GM18520 (cell line): ENCODE results near the gene CD151.

Experiments
- ATAC-seq: cut with Tn5 transposase; IDR thresholded peaks from one replicate; pipeline ENCODE4 v1.9.1; 2021; ENCODE audit not compliant: unreplicated experiment

CD151 gene

GRCh38 chr11:841981-842369 lies 9.2 kb downstream of the CD151 start:
- ATAC-seq: no peak

GRCh38 chr11:842370-843002 lies 9.7 kb downstream of the CD151 start, which contains the start of the genes POLR2L and TSPAN4:
POLR2L (minus strand) TSS chr11:842529; CDS start chr11:842508, 21 bp downstream.
TSPAN4 (plus strand) TSS chr11:842852; CDS start chr11:850305, 7,453 bp downstream.
- ATAC-seq: peak; percentile 47

- no peak for ATAC-seq
Measured at GRCh38 chr11:843086-843734, 10.5 kb downstream of the CD151 start.

GRCh38 chr11:843818-844692 lies 11.3 kb downstream of the CD151 start:
- ATAC-seq: no peak

- no peak for ATAC-seq
Measured at GRCh38 chr11:844693-845644, 12.2 kb downstream of the CD151 start.

- no peak for ATAC-seq
Measured at GRCh38 chr11:845872-846495, 13.2 kb downstream of the CD151 start.

- no peak for ATAC-seq
Measured at GRCh38 chr11:846496-847098, 13.8 kb downstream of the CD151 start.

- ATAC-seq: no peak
Measured at GRCh38 chr11:847876-848275, 15.1 kb downstream of the CD151 start.

GRCh38 chr11:848380-848931 lies 15.7 kb downstream of the CD151 start:
- ATAC-seq: no peak

- no peak for ATAC-seq
Measured at GRCh38 chr11:849104-849824, 16.5 kb downstream of the CD151 start.

GRCh38 chr11:849951-850774 lies 17.4 kb downstream of the CD151 start:
- no peak for ATAC-seq

GRCh38 chr11:850775-851763 lies 18.3 kb downstream of the CD151 start:
- ATAC-seq: no peak

- ATAC-seq: no peak
Measured at GRCh38 chr11:852762-853161, 20.0 kb downstream of the CD151 start.

- ATAC-seq: no peak
Measured at GRCh38 chr11:853682-854448, 21.1 kb downstream of the CD151 start.

GRCh38 chr11:854601-855329 lies 22.0 kb downstream of the CD151 start:
- no peak for ATAC-seq
